NCI-H748 treated with DMSO at 0.1 percent for 48 hours (cell line): ENCODE data around the gene HBG1.

Source experiments
- DNase-seq: peaks from one replicate; lab custom pipeline; 2025; lab: John Stamatoyannopoulos, UW

HBG1 gene

DNA sequence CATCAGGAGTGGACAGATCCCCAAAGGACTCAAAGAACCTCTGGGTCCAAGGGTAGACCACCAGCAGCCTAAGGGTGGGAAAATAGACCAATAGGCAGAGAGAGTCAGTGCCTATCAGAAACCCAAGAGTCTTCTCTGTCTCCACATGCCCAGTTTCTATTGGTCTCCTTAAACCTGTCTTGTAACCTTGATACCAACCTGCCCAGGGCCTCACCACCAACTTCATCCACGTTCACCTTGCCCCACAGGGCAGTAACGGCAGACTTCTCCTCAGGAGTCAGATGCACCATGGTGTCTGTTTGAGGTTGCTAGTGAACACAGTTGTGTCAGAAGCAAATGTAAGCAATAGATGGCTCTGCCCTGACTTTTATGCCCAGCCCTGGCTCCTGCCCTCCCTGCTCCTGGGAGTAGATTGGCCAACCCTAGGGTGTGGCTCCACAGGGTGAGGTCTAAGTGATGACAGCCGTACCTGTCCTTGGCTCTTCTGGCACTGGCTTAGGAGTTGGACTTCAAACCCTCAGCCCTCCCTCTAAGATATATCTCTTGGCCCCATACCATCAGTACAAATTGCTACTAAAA is 22.8 kb downstream of the HBG1 start, which contains the start of gene HBB:
Gene HBB, minus strand, starts transcription at position 340 of the 579 bp plus-strand sequence. Its CDS starts 50 bp downstream, at position 290.
- peak; percentile 8 for DNase-seq

DNA sequence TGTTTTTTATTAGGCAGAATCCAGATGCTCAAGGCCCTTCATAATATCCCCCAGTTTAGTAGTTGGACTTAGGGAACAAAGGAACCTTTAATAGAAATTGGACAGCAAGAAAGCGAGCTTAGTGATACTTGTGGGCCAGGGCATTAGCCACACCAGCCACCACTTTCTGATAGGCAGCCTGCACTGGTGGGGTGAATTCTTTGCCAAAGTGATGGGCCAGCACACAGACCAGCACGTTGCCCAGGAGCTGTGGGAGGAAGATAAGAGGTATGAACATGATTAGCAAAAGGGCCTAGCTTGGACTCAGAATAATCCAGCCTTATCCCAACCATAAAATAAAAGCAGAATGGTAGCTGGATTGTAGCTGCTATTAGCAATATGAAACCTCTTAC is 24.2 kb downstream of the HBG1 start:
- DNase-seq = no peak

DNA sequence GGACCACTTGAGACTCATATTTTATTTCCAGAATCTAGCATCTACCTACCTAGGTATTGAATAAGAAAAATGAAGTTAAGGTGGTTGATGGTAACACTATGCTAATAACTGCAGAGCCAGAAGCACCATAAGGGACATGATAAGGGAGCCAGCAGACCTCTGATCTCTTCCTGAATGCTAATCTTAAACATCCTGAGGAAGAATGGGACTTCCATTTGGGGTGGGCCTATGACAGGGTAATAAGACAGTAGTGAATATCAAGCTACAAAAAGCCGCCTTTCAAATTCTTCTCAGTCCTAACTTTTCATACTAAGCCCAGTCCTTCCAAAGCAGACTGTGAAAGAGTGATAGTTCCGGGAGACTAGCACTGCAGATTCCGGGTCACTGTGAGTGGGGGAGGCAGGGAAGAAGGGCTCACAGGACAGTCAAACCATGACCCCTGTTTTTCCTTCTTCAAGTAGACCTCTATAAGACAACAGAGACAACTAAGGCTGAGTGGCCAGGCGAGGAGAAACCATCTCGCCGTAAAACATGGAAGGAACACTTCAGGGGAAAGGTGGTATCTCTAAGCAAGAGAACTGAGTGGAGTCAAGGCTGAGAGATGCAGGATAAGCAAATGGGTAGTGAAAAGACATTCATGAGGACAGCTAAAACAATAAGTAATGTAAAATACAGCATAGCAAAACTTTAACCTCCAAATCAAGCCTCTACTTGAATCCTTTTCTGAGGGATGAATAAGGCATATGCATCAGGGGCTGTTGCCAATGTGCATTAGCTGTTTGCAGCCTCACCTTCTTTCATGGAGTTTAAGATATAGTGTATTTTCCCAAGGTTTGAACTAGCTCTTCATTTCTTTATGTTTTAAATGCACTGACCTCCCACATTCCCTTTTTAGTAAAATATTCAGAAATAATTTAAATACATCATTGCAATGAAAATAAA is 24.8 kb downstream of the HBG1 start:
- DNase-seq = no peak

- DNase-seq = no peak
These were observed 26.0 kb downstream of the HBG1 start for GRCh38 chr11:5223686-5224085.

- no peak for DNase-seq
These were observed 26.5 kb downstream of the HBG1 start for GRCh38 chr11:5223146-5223545.

- no peak for DNase-seq
These were observed 39.2 kb downstream of the HBG1 start for GRCh38 chr11:5210376-5210885.

- no peak for DNase-seq
These were observed 44.9 kb downstream of the HBG1 start for GRCh38 chr11:5204787-5205186.

DNA sequence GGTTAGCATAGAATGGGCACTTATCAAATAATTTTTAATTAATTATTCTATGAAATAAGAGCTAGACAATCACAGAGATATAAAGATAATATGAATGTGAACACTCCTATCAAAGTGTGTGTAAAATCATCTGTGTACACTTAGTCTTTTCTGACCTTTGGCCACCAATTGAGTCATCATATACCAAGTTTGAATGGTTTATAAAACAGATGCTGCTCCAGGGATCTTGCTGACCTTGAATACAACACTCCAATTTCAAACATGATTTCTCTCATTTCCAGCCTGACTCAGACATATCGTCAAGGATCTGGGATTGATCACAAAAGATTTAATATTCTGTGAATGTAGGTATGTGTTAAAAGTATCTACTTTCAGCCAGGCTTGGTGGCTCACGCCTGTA is 46.3 kb downstream of the HBG1 start:
- DNase-seq = no peak

- DNase-seq = no peak
These were observed 49.1 kb downstream of the HBG1 start, which contains the start of gene OR51V1 for GRCh38 chr11:5200582-5200981. TSS of gene OR51V1 (minus strand) at chr11:5200682. CDS start at chr11:5200682, 0 bp downstream.

DNA sequence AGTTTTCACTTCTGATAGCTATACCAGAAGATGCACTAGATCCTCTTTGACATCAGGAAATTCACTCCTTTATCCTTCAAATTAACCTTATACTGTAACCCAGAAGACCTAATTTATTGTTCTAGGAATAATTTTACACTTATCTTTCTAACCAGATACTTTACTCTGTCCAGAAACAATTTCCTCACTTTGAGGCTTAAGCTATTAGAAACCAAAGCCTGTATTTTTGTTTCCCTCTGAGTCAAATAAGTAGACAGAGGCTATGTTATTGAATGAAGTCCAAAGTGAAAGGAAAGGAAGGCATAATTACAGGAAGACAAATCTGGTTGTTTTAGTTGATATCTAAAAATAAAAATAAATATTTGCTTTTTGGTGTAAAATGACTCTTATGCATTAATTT is 51.4 kb downstream of the HBG1 start:
- no peak for DNase-seq
